NCI-H1694 treated with DMSO at 0.1 percent for 48 hours (cell line): ENCODE measurements around the gene STARD7.
"Not testable (repeated sequence)": the region's sequence is repeated elsewhere in the genome, so short reads cannot be mapped to it uniquely, and the experiment has no call there.

Experiments used
- DNase-seq: peaks from one replicate; lab custom pipeline; 2025; lab: John Stamatoyannopoulos, UW

Gene STARD7

DNA sequence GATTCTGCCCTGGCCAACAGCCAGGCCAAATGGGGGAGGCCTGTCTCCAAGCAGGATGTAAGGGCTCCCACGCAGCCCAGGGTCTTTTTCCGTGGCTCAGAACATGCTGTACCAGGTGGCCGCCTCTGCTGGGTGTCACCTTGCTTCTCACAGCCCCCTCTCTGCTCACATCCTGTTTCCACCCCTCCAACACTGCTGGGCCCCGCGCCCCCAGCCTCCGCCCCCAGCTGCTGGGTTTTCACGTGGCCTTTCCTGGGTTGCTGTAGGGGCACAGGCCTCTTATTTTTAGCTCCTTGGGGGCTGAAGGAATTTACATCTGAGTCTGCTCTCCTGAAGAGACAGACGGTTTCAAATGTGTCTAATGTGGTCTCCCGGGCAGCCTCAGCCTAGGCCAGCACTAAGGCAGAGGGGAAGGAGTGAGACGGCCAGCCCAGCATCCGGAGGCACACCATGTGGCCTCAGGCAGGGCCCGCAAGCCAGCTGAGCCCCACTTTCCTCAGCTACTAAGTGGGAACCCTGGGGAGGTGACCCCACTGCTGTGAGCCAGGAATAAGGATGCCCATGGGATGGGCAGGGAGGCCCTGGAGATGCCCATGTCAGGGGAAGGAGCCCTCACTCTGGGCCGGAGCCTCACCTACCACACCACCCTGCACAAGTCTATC, 44.7 kb downstream of the STARD7 start:
- no peak for DNase-seq

DNA sequence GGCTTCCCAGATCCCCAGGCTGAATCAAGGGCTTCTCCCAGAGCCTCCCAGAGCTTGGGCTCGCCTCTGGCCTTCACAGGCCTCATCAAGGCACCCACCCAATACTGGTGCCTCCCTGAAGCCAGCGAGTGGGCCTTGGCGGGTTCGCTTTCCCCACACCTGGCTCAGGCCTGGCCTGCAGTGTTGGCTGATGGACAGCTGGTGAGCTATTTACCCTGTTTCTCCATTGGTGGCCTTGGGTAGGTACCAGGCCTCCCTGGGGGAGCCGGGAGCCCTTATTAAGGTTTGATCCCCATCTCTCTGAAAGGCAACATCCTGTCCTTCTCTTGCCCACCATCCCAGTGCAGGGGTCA, 45.2 kb downstream of the STARD7 start:
- no peak for DNase-seq

DNA sequence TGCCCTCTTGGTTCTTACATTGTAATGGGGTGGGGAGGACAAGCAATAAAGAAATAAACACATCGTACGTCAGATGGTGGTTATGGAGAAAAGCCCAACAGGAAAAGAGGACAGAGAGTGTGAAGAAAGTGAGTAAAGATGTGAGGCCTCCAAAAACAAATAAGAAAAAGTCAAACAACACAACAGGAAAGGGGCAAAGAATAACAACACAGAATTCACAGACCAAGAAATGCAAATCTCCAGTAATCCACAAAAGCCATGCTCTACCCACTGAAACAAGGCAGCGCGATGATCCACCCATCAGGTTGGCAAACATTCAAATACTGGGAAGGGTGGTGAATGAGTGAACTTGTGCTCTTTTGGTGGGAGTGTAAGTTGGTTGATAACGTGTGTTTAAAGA, 46.7 kb downstream of the STARD7 start:
- DNase-seq: no peak

DNA sequence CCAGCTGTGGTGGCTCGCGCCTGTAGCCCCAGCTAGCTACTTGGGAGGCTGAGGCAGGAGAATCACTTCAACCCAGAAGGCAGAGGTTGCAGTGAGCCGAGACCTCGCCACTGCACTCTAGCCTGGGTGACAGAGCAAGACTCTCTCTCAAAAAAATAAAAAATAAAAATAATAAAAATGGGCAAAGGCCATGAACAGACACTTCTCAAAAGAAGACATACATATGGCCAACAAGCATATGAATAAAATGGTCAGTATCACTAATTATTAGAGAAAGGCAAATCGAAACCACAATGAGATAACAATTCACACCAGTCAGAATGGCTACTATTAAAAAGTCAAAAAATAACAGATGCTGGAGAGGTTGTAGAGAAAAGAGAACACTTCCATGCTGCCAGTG, 48.3 kb downstream of the STARD7 start:
- DNase-seq: not testable (repeated sequence)

DNA sequence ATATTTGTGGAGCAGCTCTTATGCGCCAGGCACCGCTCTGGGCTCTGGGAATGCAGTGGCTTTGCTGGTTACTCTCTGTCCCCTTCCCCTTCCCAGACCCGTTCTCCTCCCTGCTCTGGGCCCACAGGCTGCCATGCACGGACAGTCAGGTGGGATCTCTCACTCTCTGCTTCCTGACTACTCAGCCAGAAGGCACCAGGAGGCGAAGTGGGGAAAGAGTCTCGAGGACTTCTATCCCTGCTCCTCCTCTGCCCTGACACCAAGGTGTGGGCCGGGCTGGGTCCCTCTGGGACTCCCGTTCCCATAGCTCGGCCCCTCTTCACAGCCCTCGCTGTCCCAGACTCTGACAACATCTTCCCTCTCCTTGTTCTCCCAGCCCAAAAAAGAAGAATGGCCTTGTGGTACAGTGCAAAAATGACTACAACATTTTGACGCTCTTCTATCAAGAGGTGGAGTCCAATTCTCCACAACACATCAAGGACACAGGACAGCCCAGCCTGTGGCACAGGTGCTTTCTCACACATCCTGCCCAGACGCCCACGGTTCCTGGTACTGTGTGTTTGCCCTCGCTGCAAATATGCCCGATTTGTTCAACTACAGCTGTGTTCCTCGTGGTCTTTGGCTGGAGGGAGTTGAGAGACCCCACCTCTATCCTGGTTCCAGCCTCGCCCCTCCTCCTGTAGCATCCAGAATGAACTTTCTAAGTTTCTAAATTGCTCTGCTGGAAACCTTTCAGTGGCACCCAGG, 49.4 kb downstream of the STARD7 start:
- no peak for DNase-seq

DNA sequence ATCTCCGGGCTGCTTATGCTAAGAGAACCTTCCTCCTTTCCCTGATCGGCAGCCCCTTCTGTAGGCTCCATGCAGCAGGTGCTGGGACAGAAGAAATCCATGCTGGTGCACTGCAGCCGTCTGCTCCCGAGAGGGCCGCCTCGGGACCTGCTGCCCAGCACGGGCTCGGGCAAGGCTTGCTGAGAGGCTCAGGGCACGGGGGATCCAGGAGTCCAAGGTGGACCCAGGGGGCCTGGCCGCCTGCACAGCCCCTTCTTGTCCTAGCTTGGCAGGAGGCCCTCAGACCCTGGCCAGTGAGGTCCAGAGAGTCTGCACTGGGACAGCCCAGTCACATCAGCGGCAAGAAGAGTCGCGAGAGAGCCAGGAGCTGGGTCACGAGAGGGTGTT, 50.1 kb downstream of the STARD7 start:
- DNase-seq: no peak

DNA sequence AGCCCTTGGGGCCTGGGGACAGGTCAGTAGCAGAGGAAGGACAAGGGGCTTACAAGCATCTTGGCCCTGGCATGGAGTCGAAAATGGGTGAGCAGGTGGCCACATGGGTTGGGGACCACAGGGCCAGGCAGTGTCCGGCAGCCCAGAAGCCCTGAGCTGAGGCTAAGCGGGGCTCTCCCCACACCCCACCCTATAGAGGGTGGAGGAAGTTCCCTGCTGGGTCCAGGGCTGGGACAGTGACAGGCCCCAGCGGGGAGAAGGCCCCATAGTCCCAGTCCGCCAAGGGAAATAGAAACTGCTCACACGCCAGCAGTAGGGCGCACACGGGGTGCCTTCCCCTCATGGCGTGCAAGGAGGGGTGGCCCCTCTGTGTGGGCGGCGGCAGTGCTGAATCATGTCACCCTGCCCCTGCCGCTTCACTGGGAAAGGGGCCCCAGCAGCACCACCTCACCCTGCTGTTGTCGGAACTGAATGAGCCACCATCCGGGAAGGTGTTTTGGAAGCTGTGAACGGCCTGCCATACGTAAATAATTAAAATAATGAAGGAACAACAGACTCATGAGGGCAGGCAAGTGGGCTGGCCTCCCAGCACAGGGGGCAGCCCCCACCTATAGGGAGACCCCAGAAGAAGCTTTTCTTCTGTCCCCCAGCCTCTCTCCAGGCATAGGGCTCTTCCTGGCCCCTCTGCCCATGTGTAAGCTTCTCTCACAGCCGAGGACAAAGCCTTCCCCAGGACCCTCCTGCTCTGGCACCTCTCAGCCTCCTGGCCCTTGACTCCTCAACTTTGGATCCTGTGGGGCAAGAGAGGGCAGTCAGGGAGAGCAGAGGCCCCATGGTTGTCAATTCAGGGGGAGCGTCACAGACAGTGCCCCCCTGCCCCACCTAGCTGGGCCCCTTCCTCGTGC, 50.7 kb downstream of the STARD7 start:
- DNase-seq: no peak

DNA sequence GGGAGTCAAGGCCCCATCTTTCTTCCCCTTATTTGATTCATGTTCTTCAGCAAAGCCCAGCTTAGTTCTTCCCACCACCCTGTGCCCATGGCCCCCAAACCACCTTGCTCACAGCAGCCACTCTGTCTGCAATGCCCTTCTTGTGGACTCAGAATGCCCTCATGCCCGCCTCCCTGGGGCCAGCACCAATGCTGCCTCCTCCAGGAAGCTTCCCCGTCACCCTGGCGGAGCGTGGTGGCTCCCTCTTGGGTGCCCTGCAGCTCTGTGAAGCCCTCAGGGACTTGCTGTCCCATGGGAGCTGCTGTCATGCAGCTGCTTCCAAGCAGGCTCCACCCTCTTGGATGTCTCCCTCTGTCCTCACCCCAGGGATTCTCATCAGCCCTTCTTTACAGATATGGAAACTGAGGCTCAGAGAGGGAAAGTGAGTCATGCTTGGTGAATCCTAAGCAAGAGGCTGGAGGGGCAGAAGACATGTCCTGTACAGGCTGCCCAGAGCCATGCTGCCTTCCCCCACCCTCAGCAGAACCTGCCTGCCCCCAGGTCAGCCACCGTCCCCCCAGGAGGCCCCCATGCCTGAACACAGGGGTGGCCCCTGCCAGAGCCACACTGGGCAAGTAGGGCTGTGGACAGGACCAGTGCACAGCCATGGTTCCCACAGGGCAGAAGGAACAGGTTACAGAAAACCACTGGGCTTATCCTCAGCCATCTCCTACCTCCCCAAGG, 51.5 kb downstream of the STARD7 start:
- DNase-seq: no peak

DNA sequence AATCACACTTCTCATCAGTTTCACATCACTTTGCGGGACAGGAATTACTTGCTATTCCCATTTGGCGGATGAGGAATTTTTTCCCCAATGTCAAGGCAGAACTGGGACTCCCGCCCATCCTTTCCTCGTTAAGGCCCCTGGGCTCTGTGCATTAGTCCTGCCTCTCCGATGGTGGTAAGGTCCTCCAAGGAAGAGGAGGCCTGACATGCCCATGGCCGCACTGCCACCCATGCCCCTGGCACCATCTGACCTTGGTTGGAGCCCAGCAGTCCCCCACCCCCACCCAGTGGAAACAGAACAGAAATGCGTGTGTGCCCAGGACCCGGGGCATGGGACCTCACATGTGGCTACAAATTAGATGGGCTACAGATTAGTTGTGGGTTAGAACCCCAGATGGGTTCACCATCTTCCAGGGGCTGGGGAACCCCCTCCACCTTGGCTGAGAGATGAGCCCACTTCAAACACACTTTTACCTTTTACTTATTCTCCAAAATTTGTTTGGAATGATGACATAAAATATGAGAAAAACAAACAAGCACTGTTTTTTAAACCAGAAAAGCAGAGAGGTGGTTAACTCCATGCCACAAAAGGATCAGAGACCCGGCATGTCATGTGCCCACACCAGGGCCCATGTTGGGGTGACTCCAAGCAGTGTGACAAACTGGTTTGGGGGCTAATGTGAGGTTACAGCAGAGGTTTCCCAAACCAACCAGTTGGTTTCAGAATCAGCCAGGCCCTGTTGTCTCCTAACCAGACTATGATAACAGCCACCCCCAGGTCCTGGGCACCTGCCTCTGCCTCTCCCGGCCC, 52.4 kb downstream of the STARD7 start:
- DNase-seq: no peak

DNA sequence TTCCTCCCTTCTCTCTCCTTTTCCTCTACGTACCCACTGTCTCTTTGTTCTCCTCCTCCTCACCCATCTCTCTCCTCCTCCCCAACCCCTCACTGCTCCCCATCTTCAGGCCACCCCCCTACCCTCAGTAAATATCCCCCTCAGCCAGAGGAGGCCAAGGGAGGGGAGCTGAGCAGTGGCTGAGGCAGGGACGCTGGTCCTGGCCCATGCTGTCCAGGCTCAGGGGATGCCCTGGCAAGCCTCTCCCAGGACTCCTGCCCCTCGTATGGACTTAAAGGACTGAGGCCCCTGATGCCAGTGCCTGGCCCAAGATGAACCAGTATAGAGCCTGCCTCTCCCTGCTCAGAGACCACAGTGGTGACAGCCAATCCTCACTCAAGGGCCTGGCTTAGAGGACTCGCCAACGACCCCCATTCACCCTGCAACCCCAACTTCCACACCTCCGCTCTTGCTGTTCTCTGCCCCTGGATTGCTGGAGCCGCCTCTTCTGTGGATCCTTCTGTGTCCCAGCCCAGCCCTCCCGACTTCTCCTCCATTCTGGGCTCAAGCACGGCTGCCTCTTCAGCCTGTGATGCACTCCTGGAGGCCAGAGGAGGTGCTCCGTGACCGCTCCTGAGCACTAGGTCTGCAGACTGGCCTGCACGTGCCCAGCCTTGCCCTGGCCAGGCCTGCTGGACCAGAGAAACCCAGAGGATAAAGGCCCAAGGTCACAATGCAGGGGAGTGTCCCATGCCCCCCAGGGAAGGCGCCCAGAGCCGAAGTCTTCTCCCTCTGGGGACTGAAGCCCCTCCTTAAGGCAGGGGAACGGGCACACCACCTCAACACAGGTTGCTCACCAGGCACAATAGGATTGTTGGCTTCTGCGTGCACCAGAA, 53.9 kb downstream of the STARD7 start:
- no peak for DNase-seq

DNA sequence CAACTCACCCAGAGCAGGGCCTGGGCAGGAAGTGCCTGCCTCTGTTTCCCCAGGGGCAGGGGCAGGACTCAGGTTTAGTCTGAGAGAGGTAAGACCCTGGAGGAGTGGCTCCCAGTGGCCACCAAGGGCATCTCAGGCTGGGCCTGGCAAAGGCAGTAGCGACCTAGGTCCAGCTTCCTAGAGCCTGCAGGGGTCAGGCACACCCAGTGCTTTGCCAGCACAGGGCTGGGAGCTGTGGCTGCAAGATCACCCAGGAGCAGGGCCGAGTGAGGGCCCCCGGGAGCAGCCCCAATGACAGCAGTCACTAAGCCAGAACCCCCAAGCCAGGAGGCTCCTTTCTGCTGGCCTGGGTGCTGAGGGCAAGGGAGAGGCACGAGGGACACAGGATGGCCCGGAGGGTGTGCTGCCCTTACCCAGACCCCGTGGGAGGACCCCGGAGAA, 54.6 kb downstream of the STARD7 start:
- DNase-seq: no peak

DNA sequence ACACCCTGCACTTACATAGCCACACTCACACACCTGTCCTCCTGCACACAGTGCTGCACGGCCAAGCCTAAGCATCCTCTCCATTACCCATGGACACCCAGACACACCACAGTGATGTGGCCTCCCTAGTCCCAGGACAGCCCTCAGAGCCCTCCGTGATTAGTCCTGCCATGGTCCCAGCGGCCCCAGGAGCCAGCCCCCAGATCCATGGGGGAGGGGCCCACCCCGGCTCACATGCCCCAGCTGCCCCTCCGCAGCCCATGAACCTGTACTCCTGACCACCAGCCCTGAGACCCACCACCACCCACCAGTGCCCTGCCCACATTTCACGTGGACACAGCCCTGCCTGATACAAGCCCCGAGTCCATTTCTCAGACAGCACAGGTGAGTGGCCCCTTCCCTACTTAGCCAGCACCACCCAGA, 55.3 kb downstream of the STARD7 start:
- DNase-seq: no peak

DNA sequence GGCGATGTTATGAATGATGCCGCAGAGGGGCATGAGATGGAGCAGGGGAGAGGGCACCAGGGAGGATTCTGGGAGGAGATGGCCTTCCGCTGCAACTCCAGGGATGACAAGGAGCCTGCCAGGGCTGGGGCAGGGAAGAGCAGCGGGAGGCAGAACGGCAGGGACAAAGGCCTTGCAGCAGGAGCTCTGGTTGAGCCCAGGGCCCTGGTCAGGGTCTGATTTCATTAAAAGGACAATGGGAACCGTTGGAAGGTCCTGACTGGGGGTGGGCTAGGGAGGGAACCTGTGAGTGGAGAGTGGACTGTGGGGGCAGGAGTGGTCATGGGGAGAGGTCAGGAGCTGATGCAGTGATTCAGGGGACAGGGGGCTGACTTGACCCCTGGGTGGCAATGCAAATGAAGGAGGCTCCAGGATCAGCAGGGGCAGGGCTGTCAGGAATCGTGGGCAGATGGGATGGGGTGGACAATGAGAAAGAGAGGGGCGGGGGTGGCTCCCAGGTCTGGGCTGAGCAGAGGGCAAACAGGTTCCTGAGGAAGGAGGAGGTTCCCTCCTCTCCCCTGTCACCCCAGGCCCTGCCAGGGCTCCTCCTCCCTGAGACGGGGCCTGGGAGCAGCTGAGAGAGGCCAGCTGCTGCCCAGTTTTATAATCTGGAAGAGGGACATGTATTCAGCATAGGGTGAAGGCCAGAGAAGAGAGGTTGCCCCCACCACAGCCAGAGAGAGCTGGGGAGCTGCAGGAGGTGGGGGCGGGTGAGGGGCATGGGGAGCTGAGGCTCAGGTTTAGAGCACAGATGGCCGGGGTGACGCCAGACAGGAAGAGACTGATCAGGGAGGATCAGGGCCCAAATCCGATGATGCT, 56.1 kb downstream of the STARD7 start:
- DNase-seq: peak; percentile 35

DNA sequence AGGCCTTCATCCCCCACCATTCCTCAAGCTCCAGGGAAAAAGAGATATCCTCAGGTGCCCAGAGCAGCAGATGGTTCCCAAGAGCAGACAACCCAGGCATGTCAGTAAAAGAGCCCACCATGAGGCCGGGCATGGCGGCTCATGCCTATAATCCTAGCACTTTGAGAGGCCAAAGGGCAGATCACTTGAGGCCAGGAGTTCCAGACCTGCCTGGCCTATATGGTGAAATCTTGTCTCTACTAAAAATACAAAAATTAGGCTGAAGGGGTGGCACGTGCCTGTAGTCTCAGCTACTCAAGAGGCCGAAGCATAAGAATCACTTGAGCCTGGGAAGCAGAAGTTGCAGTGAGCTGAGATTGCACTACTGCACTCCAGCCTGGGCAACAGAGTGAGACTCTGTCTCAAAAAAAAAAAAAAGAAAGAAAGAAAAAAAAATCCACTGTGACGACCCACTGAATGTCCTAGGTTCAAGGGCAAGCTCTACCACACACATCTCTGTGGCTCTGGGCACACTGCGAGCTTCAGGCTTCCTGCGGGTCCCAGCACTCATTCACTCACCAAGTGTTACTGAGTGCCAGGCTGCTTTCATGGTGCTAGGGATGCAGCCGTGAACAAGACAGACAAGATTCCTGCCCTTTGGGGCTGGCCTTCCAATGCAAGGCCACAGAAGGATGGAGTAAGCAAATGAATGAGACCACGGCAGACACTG, 56.9 kb downstream of the STARD7 start:
- no peak for DNase-seq

DNA sequence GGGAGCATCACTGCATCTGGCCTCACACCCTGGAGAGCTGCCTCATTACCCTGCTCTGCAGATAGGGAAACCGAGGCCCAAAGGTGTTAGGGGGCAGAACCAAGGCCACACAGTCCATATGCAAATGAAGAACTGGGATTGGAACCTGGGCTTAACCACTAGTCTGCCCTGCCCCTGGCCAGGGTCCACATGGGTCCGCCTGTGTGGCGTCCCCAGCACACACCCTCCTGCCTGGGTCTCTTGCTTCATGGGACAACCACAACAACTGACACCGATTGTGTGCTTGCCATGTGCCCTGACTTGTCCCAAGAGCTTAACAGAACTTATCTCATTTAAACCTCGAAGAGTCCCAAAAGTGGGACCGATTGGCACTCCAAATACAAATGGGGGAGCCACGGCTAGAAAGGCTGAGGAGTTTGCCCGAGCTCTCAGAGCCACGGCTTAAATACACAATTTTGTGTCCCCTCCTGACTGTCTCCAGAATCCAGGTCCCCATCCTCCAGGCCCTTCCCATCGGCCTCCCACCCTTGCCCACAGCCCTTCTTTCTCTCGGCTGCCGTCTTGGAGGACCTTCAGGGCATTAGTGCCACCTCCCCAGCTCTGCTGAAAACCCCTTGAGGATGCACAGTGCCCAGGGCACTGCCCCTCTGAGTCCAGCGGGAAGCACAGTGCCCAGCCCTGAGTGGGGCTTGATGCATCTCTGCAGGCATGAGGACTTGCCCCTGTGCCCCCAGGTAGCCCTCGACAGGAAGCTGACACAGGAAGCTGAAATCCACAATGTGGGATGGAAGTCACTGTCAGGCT, 57.6 kb downstream of the STARD7 start:
- no peak for DNase-seq

DNA sequence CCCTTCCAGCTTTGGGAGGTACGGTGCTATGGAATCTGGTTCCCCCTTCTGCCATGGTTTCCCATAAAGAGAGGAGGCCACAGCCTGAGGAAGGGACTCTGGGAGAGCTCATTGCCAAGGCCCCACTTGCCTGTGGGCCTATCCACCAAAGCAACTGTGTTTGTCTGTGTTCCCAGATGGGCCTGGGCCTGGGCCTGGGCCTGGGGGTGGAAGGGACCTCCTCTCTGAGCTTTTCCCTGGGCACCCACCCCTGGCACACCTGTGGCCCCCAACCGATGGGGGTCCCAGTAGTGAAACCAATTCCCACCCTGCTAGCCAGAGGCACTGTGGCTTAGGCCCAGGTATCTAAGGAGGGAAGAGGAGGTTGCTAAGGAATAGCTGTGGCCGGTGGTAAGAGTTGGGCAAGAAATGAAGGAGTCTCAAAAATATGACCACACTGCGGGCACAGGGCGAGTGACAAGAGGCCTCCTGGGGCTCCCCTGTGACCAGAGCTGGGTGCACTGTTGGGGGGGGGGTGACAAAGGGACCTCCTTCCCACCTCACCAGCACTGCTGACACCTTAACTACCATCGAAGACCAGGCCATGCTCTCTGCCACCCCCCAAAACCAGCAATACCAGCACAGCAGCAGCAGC, 58.5 kb downstream of the STARD7 start:
- DNase-seq: no peak
